GM18505 (cell line): ENCODE results near the gene RAET1E.
"Not testable (repeated sequence)": the region's sequence is repeated elsewhere in the genome, so short reads cannot be mapped to it uniquely, and the experiment has no call there.

ENCODE experiments used
- ATAC-seq: cut with Tn5 transposase; IDR thresholded peaks from one replicate; pipeline ENCODE4 v1.9.1; 2021; ENCODE audit not compliant: unreplicated experiment
- POLR2A ChIP-seq: IDR thresholded peaks from 4 replicates; pipeline ENCODE4 v1.6.1; 2011; ENCODE audit warnings: borderline replicate concordance; ENCODE audit not compliant: insufficient read depth, insufficient read length; ENCODE audit errors: extremely low read depth

The RAET1E gene

GRCh38 chr6:149921361-149921760, 23.4 kb upstream of the RAET1E start:
- no peak for ATAC-seq
- TF ChIP-seq POLR2A: no peak

DNA sequence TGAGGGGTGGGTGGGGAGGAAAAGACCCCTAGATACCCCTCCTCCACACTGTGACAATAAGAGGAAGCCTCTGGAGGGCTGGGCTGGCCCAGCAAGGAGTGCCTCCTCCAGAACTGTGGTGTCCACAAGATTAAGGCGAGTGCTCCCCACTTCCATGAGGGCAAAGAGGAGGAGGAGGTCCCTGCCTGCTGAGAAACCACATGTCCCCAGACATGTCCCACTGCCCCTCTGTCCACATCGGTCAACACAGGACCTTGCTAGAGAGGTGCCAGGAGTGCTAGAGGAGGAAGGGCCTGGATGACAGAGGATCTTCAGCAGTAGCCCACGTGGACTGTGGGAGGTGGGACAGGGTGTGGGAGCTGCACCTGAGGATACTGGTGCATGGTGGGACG, 21.9 kb upstream of the RAET1E start:
- no peak for TF ChIP-seq POLR2A
- no peak for ATAC-seq

DNA sequence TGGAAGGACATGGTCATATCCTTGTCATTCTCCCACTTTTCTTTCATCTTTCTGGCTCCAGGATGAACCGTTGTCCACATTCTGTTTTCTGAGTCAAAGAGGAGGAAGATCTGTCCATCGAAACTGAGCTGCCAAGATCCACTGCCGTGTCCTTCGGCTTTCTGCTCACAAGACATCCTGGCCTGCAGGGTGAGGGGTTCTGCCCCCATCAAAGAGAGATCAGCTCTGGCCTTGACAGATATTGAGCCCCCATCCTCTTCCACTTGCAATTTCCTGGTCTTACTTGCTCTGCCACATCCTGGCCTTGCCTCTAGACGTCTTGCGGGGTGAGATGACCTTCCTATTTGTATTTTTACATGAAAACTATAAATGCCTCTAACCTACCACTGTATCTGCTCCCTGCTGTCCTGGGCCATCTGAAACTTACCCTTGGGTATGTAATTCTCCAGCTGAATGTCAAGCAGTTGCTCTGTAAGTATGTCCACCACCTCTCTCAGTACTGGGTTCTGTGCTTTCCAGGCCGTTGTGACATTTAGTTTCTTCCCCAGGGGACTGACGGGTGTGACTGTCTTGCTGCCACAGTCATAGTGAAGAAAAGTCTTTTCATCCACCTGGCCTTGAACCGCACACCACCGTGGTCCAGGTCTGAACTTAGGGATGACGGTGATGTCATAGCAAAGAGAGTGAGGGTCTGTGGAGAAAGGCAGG, 21.4 kb upstream of the RAET1E start:
- ATAC-seq: not testable (repeated sequence)

DNA sequence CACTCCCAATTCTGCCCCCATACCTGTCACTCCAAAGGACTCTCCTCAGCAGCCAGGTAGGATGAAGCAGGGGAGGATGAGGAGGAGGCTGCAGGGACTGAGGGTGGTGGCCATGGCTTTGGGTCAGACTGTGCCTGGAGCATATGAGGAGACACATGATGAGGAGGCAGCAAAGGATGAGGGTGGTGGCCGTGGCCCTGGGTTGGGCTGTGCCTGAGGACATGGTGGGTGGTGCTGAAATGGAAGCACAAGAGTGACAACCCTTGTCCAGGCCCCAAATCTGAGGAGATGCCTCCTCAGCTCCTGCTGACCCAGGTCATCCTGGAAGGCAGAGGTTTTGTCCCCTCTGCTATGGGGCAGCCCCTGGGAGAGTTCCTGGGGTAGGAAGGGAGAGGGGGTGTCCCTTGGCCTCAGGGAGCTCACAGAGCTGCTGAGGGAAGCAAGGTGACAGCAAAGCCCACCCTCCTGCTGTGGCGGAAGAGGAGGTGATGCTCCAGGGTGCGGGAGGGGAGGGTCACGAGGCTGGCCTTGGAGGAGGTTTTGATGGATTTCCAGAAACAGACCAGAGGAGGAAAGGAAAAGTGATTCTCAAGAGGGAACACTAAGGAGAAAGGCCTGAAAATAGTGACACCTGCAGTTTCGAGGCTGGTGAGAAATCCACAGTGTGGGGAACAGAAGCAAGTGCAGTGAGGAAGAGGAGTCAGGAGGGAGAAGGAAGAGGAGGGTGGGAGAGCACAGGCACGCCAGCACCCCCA, 20.4 kb upstream of the RAET1E start:
- no peak for ATAC-seq
- TF ChIP-seq POLR2A: no peak

GRCh38 chr6:149917679-149918078, 19.8 kb upstream of the RAET1E start:
- TF ChIP-seq POLR2A: no peak
- no peak for ATAC-seq

- TF ChIP-seq POLR2A: no peak
- no peak for ATAC-seq
Observed at GRCh38 chr6:149915970-149916865, 18.3 kb upstream of the RAET1E start.

DNA sequence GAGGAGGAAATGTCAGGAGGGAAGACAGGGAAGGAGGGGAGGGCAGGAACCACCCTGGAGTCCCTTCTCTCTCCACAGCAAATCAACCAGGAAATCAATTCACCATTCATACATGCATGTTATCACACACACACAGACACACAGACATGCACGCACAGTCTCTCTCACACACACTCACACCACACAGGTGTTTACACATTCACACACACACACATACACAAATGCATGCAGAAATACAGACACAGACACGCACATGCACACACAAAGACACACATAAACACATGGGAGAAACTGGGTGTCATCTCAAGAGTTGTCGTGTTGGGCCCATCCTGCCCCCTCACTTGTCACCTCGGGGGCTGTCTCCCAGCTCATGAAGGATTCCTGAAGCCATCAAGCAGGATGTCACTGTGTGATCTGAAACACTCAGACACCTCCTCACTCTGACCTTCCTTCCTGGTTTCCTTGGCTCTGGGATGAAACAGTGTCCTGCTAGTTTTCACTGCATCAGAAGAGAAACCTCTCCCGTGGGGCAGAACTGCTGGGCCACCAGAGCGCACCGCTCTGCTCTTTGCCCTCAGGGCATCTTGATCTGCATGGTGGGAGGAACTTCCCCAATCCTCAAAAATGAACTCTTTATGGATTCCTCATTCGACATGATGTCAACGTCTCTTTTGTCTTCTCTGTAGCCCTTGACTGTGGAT, 15.8 kb upstream of the RAET1E start:
- no peak for TF ChIP-seq POLR2A
- no peak for ATAC-seq

DNA sequence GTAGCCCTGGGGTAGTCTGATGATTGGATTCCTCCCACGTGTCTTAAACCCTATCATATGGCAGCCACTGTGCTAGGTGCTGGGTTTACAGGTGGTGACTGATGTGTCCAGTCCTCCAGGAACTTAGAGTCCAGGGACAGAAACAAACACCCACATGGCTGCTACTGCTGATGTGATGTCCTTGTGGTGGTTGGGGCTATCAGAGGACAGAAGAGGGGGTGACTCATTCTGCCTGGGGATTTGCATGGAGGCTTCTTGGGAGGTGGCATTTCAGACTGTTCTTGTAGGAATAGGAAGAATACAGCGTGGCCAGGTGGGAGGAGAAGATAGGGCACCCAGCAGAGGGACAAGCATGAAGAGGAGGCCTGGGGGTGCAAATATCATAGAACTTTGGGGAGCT, 15.2 kb upstream of the RAET1E start:
- no peak for ATAC-seq
- TF ChIP-seq POLR2A: no peak

GRCh38 chr6:149912680-149913079, 14.8 kb upstream of the RAET1E start:
- not testable (repeated sequence) for ATAC-seq

- no peak for TF ChIP-seq POLR2A
- no peak for ATAC-seq
Observed at GRCh38 chr6:149910721-149911151, 12.8 kb upstream of the RAET1E start.

GRCh38 chr6:149909701-149910470, 12.0 kb upstream of the RAET1E start:
- ATAC-seq: no peak
- TF ChIP-seq POLR2A: no peak

- ATAC-seq: not testable (repeated sequence)
Observed at GRCh38 chr6:149908480-149908879, 10.6 kb upstream of the RAET1E start.

DNA sequence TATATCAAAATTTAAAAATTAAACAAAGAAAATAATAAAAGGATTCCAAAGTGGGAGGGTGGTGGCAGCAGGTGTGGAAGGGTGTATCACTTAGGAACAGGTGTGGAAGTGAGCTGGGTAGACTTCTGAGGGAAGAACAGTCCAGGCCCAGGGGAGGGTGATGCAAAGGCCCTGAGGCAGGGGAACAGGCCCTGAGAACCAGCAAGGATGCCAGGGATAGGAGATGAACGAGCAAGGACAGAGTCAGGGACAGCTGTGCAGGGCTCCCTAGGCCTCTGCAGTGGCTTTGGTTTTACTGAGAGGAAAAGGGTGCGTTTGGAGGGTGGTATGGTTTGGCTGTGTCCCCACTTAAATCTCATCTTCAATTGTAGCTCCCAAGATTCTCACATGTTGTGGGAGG, 9.4 kb upstream of the RAET1E start:
- no peak for TF ChIP-seq POLR2A
- ATAC-seq: no peak
